OCI-LY3 (cell line): Measurements from ENCODE around the gene ITPR1.
"Not testable (repeated sequence)": the region's sequence is repeated elsewhere in the genome, so short reads cannot be mapped to it uniquely, and the experiment has no call there.

ENCODE experiments used
- EZH2phosphoT487 ChIP-seq: fragments of 200-600 bp; shearing (Covaris generic); IDR thresholded peaks from 2 replicates; pipeline ENCODE4 v1.6.1; 2018; ENCODE audit warnings: antibody characterized with exemption, mixed run types, low read depth
- TF ChIP-seq, protein P1 (sequence below): fragments of 200-600, 300-600 bp; sonication (generic); IDR thresholded peaks from 2 replicates; pipeline ENCODE4 v1.5.1; 2014; ENCODE audit warnings: antibody characterized with exemption, low read length, low read depth

DNA sequence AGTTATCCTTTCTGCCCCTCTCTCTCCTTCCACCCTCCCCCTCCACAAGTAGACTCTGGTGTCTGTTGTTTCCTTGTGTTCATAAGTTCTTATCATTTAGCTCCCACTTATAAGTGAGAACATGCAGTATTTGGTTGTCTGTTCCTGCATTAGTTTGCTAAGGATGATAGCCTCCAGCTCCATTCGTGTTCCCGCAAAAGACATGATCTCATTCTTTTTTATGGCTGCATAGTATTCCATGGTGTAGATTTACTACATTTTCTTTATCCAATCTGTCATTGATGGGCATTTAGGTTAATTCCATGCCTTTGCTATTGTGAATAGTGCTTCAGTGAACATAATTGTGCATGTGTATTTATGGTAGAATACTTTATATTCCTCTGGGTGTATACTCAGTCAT is 97.7 kb downstream of the ITPR1 start:
- TF ChIP-seq, protein P1, sequence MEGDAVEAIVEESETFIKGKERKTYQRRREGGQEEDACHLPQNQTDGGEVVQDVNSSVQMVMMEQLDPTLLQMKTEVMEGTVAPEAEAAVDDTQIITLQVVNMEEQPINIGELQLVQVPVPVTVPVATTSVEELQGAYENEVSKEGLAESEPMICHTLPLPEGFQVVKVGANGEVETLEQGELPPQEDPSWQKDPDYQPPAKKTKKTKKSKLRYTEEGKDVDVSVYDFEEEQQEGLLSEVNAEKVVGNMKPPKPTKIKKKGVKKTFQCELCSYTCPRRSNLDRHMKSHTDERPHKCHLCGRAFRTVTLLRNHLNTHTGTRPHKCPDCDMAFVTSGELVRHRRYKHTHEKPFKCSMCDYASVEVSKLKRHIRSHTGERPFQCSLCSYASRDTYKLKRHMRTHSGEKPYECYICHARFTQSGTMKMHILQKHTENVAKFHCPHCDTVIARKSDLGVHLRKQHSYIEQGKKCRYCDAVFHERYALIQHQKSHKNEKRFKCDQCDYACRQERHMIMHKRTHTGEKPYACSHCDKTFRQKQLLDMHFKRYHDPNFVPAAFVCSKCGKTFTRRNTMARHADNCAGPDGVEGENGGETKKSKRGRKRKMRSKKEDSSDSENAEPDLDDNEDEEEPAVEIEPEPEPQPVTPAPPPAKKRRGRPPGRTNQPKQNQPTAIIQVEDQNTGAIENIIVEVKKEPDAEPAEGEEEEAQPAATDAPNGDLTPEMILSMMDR, result not testable (repeated sequence)
- TF ChIP-seq EZH2phosphoT487, result not testable (repeated sequence)
